BJ (cell line): Measurements from ENCODE around the gene DYNC2LI1. TPM values are rescaled to one million over a fixed set of nuclear protein-coding genes. Genes with fewer than 3 reads are reported as not detected.

ENCODE experiments used
- CTCF ChIA-PET: fragments of 350-600 bp; formaldehyde crosslinking; extraction: SDS; loops from one replicate; lab custom pipeline; 2021; ENCODE audit warnings: antibody characterized with exemption, inconsistent platforms; lab: Yijun Ruan, JAX
- POLR2A ChIA-PET: fragments of 300-600 bp; sonication (Branson Sonifier 250); formaldehyde crosslinking; extraction: SDS; loops from one replicate; lab custom pipeline; 2021; ENCODE audit warnings: antibody characterized with exemption; lab: Charles Lee
- DNase-seq: peaks from one replicate; pipeline ENCODE4 v3.0.0-alpha.2; 2011; ENCODE audit warnings: low read depth
- H3K27me3 ChIP-seq: 2 replicates; pipeline ENCODE4 v1.6.0; 2011; ENCODE audit warnings: low read length; ENCODE audit not compliant: control insufficient read depth, insufficient read depth
- H3K36me3 ChIP-seq: 2 replicates; pipeline ENCODE4 v1.5.1; 2011; ENCODE audit warnings: low read length; ENCODE audit not compliant: control insufficient read depth, insufficient read depth
- H3K4me3 ChIP-seq: 2 replicates; pipeline ENCODE4 v1.5.1; 2011; ENCODE audit warnings: low read depth, mild to moderate bottlenecking, control low read depth, low read length
- CTCF ChIP-seq: IDR thresholded peaks from 2 replicates; pipeline ENCODE4 v1.5.1; 2011; ENCODE audit warnings: low read depth, mild to moderate bottlenecking, control low read depth, inconsistent platforms, low read length, moderate library complexity; ENCODE audit not compliant: insufficient read depth
- polyA plus RNA-seq: library from polyadenylated mRNA; depleted of rRNA; stranded (reverse); fragments of >200 nt; gene quantifications from 2 replicates; pipeline ENCODE4 v1.2.3, GENCODE V29; 2011

Gene DYNC2LI1
- polyA plus RNA-seq, 1 experiment, result 7.2 TPM

- H3K36me3 ChIP-seq, result no peaks in the 10 kb centered on the region
- TF ChIP-seq CTCF, result no peak
- no peaks in the 10 kb centered on the region for H3K27me3 ChIP-seq
- H3K4me3 ChIP-seq, result no peak overlapping the region
- DNase-seq, result no peak
- ChIA-PET CTCF (interaction anchor here (1.0 kb wide), 1 partner anchor 10 kb away, joined by 3 read pairs; no protein-coding TSS in a partner anchor), POLR2A (no interaction called here)
These were observed 36.6 kb downstream of the DYNC2LI1 start for GRCh38 chr2:43810452-43810851.

- no peak overlapping the region for H3K4me3 ChIP-seq
- TF ChIP-seq CTCF, result no peak
- DNase-seq, result no peak
- CTCF ChIA-PET, result no interaction called here
- POLR2A ChIA-PET, result no interaction called here
- no peaks in the 10 kb centered on the region for H3K36me3 ChIP-seq
- no peaks in the 10 kb centered on the region for H3K27me3 ChIP-seq
These were observed 37.0 kb downstream of the DYNC2LI1 start for GRCh38 chr2:43810888-43811287.

- DNase-seq, result no peak
- Histone ChIP-seq H3K27me3 (no peaks in the 10 kb centered on the region), H3K36me3 (no peaks in the 10 kb centered on the region), H3K4me3 (no peak overlapping the region)
- POLR2A ChIA-PET, result no interaction called here
- no peak for TF ChIP-seq CTCF
- CTCF ChIA-PET, result no interaction called here
These were observed 38.2 kb downstream of the DYNC2LI1 start for GRCh38 chr2:43812006-43812405.

GRCh38 chr2:43812947-43813346 lies 39.1 kb downstream of the DYNC2LI1 start:
- Histone ChIP-seq H3K36me3 (no peaks in the 10 kb centered on the region), H3K4me3 (no peak overlapping the region), H3K27me3 (no peaks in the 10 kb centered on the region)
- no peak for DNase-seq
- TF ChIP-seq CTCF, result no peak
- POLR2A ChIA-PET, result no interaction called here
- CTCF ChIA-PET, result no interaction called here

- no peak overlapping the region for H3K4me3 ChIP-seq
- no peak for TF ChIP-seq CTCF
- POLR2A ChIA-PET, result no interaction called here
- CTCF ChIA-PET, result no interaction called here
- no peaks in the 10 kb centered on the region for H3K36me3 ChIP-seq
- no peaks in the 10 kb centered on the region for H3K27me3 ChIP-seq
- DNase-seq, result no peak
These were observed 40.9 kb downstream of the DYNC2LI1 start for GRCh38 chr2:43814711-43815110.
